ENCODE measurements around the gene SNAP47.

The SNAP47 gene

DNA sequence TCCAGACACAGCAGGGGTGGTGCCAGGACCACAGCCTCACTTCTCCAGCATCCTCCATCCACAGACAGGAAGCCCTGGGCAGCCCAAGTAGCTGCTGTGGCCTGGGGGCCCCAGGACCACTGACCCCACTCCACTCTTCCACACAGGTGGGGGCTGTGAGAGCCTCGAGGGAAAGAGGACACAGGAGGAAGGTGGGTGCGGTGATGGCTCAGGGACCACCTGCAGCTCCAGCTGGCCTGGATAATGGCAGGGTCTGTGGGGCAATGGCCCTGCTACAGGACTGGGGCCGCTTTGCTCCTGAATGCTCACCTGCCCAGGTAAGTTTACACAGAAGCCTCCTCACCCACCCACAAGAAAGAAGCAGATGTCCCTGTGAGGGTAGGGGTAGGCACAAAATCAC is 61.9 kb downstream of the SNAP47 start:
- TF ChIP-seq SIN3A (IDR thresholded peaks at IDR 0.05; ENCODE audit: borderline replicate concordance, insufficient read depth, low read length) (no peak), POLR2AphosphoS5 (IDR thresholded peaks at IDR 0.05; ENCODE audit: low read depth, low read length) (no peak), REST (IDR thresholded peaks at IDR 0.05; ENCODE audit: insufficient read depth in 1 of 2, low read depth in 2 of 2, low read length in 2 of 2) (no peak), TAF1 (IDR thresholded peaks at IDR 0.05; ENCODE audit: borderline replicate concordance, insufficient read depth, low read length) (no peak), FOXP2 (optimal IDR thresholded peaks at IDR 0.05; ENCODE audit: borderline replicate concordance, extremely low read depth, extremely low read length, insufficient read depth) (no peak)

DNA sequence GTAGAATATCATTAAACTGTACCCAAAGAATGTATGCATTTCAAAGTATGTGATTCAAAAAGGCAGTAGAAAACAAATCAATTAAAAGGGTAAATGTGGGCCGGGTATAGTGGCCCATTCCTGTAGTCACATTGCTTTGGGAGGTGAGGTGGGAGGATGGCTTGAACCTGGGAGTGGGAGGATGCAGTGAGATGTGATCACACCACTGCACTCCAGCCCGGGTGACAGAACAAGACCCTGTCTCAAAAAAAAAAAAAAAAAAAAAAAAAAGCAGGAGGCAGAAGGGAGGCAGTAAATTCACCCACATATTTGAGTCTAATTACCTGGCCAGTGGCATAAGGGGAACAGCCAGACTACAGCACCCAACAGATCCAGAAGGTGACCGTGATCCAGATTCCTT is 62.4 kb downstream of the SNAP47 start:
- TF ChIP-seq POLR2AphosphoS5 (IDR thresholded peaks at IDR 0.05; ENCODE audit: low read depth, low read length): no peak
- TF ChIP-seq REST (IDR thresholded peaks at IDR 0.05; ENCODE audit: insufficient read depth in 1 of 2, low read depth in 2 of 2, low read length in 2 of 2): no peak
- TF ChIP-seq TAF1 (IDR thresholded peaks at IDR 0.05; ENCODE audit: borderline replicate concordance, insufficient read depth, low read length): no peak
- no peak for TF ChIP-seq SIN3A (IDR thresholded peaks at IDR 0.05; ENCODE audit: borderline replicate concordance, insufficient read depth, low read length)
- no peak for TF ChIP-seq FOXP2 (optimal IDR thresholded peaks at IDR 0.05; ENCODE audit: borderline replicate concordance, extremely low read depth, extremely low read length, insufficient read depth)

DNA sequence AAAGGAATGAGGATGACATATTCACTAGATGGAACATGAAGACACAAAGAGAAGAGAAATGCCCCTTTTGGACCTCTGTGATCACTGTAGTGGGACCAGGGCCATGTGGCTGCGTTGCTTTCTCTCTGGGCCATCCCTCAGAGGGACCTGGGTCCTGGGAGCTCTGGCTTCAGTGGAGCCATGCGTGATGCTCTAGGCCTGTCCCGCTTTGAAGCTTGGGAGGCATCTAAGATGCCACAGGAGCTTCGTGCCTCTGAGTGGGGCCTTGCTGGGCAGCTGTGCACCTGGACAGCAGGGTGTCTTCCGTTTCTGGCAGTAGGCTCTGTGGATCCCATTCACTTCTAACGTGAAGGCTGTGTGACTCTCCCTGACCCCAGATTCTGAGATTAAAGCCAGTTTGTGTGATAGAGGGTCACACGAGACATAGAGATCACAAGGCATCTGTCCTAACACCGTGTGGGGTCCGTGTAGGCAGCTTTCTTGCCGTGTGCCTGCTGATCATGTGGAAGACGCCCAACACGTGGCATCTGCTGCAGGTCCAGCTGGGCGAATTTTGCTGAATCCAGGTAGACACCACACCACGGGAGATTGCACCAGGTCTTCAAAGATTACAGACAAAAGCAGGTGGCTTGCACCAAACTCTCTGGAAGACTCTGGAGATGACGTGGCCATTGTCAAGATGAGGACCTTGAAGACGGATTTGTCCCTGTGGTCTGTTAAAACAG is 63.0 kb downstream of the SNAP47 start:
- TF ChIP-seq TAF1 (IDR thresholded peaks at IDR 0.05; ENCODE audit: borderline replicate concordance, insufficient read depth, low read length) (no peak), SIN3A (IDR thresholded peaks at IDR 0.05; ENCODE audit: borderline replicate concordance, insufficient read depth, low read length) (no peak), FOXP2 (optimal IDR thresholded peaks at IDR 0.05; ENCODE audit: borderline replicate concordance, extremely low read depth, extremely low read length, insufficient read depth) (no peak), POLR2AphosphoS5 (IDR thresholded peaks at IDR 0.05; ENCODE audit: low read depth, low read length) (no peak), REST (IDR thresholded peaks at IDR 0.05; ENCODE audit: insufficient read depth in 1 of 2, low read depth in 2 of 2, low read length in 2 of 2) (no peak)

- TF ChIP-seq FOXP2 (optimal IDR thresholded peaks at IDR 0.05; ENCODE audit: borderline replicate concordance, extremely low read depth, extremely low read length, insufficient read depth) (no peak), POLR2AphosphoS5 (IDR thresholded peaks at IDR 0.05; ENCODE audit: low read depth, low read length) (no peak), SIN3A (IDR thresholded peaks at IDR 0.05; ENCODE audit: borderline replicate concordance, insufficient read depth, low read length) (no peak), REST (IDR thresholded peaks at IDR 0.05; ENCODE audit: insufficient read depth in 1 of 2, low read depth in 2 of 2, low read length in 2 of 2) (no peak), TAF1 (IDR thresholded peaks at IDR 0.05; ENCODE audit: borderline replicate concordance, insufficient read depth, low read length) (no peak)
Measured at GRCh38 chr1:227799756-227800155, 64.5 kb downstream of the SNAP47 start.

Measured in PFSK-1 (cell line).